Renal pelvis (tissue), 4 donors: ENCODE data around the gene HECTD2. TPM values are rescaled to one million over a fixed set of nuclear protein-coding genes. Genes with fewer than 3 reads are reported as not detected.

Source experiments
- DNase-seq: peaks from one replicate; pipeline ENCODE4 v3.0.0-alpha.2; 2013
- polyA plus RNA-seq, 3 donors: library from polyadenylated mRNA; unstranded; fragments of 120-200 nt; gene quantifications; one replicate each; pipeline ENCODE4 v1.2.1, GENCODE V29; 2013; ENCODE audit not compliant: insufficient read length in 3 of 3

The HECTD2 gene
- polyA plus RNA-seq, 3 donors = 21.4 to 32.2 (median 27.5) TPM

DNA sequence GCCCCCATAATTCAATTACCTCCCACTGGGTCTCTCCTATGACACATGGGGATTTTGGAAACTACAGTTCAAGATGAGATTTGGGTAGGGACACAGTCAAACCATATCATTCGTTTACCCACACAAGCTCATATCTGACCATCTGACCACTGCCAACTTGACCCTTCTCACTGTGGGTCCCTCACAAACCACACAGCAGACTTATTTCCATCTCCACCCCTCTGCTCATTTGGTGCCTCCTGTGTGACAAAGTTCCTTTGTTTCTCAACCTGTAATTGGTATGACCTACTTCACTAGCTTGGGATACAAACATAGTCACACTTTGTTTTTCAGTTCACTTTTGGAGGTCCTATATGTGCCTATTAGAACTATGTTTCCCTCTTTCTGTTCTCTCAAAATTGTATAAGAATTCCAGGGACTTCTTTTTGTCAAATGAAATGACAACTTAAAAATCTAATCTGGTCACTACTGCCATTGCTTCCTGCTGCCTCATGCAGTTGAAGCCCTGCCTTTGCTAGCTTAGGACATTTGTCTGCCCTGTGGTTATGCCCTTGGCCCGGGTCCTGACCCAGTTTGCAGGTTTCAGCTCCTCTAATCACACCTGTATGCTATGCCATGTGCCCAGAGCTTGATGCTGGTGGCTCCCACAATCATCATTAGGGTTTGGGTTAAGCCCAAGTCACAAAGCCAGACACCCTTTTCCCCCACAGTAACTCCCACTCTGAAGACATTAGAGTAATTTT is 152.9 kb downstream of the HECTD2 start:
- no peak for DNase-seq

DNA sequence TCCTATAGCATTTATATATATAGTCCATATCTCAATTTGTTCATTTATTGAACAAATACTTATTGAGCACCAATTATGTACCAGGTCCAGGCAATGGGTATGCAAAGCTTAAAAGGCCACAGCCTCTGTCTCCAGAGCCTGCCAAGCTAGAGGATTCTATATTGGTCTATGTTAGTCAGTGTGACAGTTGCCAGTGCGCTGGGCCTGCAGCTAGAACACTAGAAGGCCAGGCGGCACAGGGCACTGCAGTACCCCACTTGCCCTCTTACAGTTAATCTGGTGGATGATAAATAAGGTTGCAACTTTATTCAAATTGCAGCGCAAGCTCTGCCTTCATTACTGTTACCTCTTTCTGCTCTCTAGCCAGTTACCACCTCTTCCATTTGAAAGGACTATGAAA is 153.9 kb downstream of the HECTD2 start:
- no peak for DNase-seq

Other genes with a start within 250 kb of the HECTD2 start
- gene PCGF5, start 189.7 kb upstream of the HECTD2 start, polyA plus RNA-seq = 10 to 100 TPM; 18.9 to 23.4 (median 23.3) TPM
- gene PPP1R3C, start 222.7 kb downstream of the HECTD2 start, polyA plus RNA-seq = 10 to 100 TPM; 32.4 to 42.3 (median 36.3) TPM